ENCODE measurements around the gene KRT17. TPM values are rescaled to one million over a fixed set of nuclear protein-coding genes. Genes with fewer than 3 reads are reported as not detected.
"Not testable (repeated sequence)": the region's sequence is repeated elsewhere in the genome, so short reads cannot be mapped to it uniquely, and the experiment has no call there.

Gene KRT17
- total RNA-seq, 1 donor from 2014 or later = not detected

DNA sequence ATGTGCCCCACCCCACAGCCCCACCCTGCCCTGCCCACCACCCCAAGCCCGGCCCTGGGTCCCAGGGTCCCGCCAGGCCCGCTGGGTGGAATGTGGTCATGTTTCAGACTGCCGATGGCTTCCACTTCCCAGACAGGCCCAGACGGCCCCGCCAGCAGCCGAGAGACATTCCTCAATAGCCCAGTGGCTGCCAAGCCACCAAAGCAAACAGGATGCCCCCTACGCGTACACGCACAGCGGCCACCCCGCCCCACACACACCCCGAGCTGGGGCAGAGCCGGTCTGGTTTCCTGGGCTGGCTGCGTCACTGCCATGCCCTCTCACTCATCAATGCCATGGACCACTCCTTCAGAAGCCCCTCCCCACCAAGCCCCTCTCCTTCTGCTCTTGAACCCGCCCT lies 1.2 kb upstream of the KRT17 start:
- H3K27ac Mint-ChIP-seq (ENCODE audit: unreplicated experiment) = no peak overlapping the region
- H3K4me3 Mint-ChIP-seq (ENCODE audit: unreplicated experiment) = no peak overlapping the region
- H3K9me3 Mint-ChIP-seq (ENCODE audit: unreplicated experiment) = peaks cover 7% of the 10 kb centered on the region
- H3K4me1 Mint-ChIP-seq (ENCODE audit: low read depth, unreplicated experiment) = no peaks in the 10 kb centered on the region
- TF ChIP-seq, protein P1, sequence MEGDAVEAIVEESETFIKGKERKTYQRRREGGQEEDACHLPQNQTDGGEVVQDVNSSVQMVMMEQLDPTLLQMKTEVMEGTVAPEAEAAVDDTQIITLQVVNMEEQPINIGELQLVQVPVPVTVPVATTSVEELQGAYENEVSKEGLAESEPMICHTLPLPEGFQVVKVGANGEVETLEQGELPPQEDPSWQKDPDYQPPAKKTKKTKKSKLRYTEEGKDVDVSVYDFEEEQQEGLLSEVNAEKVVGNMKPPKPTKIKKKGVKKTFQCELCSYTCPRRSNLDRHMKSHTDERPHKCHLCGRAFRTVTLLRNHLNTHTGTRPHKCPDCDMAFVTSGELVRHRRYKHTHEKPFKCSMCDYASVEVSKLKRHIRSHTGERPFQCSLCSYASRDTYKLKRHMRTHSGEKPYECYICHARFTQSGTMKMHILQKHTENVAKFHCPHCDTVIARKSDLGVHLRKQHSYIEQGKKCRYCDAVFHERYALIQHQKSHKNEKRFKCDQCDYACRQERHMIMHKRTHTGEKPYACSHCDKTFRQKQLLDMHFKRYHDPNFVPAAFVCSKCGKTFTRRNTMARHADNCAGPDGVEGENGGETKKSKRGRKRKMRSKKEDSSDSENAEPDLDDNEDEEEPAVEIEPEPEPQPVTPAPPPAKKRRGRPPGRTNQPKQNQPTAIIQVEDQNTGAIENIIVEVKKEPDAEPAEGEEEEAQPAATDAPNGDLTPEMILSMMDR (IDR thresholded peaks at IDR 0.05; ENCODE audit: partially characterized antibody, unreplicated experiment) = no peak
- H3K27me3 Mint-ChIP-seq (ENCODE audit: unreplicated experiment) = peaks cover 9% of the 10 kb centered on the region
- no peaks in the 10 kb centered on the region for H3K36me3 Mint-ChIP-seq (ENCODE audit: unreplicated experiment)
- peak; percentile 15 for DNase-seq

DNA sequence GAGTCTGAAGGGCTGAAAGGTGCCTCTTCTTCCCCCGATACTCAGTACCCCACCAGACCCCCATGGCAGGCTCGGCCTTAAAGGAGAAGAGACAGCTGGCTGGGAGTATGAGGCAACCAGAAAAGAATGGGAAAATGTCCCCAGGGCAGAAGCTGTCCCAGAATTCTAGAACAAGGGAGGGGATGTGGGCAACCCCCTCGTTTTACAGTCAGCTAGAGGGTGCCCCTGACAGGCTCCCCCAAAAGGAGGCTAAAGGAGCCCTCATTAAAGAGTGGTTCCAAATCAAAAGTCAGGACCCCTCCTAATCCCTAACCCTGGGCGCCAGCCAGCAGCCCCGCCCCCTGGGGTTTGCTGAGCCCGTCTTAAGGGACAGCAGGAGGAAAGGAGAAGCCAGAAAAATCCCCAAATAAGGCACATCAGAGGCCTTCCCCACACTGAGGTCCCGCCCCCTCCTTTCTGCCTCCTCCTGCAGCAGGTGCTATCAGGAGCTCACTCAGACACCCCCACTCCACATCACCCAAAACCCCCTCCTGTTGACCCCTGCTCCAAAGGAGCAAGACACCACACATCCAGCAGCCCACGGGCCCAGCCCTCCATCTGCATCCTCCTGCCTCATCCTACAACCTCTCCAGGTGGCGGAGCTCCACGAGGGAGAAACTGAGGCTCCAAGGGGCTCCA lies 1.1 kb downstream of the KRT17 start:
- H3K27ac Mint-ChIP-seq (ENCODE audit: unreplicated experiment); H3K36me3 Mint-ChIP-seq (ENCODE audit: unreplicated experiment); H3K4me3 Mint-ChIP-seq (ENCODE audit: unreplicated experiment); H3K4me1 Mint-ChIP-seq (ENCODE audit: low read depth, unreplicated experiment); H3K27me3 Mint-ChIP-seq (ENCODE audit: unreplicated experiment); H3K9me3 Mint-ChIP-seq (ENCODE audit: unreplicated experiment): not testable (repeated sequence)
- DNase-seq = peak; percentile 18

DNA sequence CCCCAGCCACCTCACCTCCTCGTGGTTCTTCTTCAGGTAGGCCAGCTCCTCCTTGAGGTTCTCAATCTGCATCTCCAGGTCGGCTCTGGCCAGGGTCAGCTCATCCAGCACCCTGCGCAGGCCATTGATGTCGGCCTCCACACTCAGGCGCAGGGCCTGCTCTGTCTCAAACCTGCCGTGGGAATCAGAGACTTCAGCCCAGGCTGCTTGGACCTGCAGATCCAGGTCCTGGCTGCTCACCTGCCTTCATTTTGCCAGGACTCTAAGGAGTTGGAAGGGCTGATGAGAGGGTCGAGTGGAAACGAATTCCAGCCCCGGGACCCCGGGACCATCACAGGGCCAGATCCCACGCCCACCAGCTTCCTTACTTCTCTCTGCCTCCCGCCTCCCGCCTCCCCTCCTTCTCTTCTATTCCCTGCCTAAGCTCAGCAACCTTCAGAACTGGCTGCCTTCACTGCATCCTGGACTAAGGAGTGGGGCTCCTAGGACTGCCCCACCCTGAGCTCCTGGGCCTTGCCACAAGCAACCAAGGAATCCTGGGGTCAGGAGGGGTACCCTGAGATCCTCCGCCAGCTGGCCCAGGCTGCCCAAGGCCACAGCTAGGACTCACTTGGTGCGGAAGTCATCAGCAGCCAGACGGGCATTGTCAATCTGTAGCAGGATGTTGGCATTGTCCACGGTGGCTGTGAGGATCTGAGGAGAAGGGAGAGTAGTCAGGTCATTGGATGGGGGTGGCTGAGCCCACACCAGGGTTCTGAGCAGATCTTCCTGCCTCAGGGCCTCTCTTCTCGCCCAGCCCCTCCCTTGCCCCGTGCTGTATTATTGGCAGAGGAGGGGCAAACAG lies 1.8 kb downstream of the KRT17 start:
- H3K27me3 Mint-ChIP-seq (ENCODE audit: unreplicated experiment); H3K27ac Mint-ChIP-seq (ENCODE audit: unreplicated experiment); H3K9me3 Mint-ChIP-seq (ENCODE audit: unreplicated experiment); H3K36me3 Mint-ChIP-seq (ENCODE audit: unreplicated experiment); H3K4me3 Mint-ChIP-seq (ENCODE audit: unreplicated experiment); H3K4me1 Mint-ChIP-seq (ENCODE audit: low read depth, unreplicated experiment): not testable (repeated sequence)
- peak; percentile 12 for DNase-seq

DNA sequence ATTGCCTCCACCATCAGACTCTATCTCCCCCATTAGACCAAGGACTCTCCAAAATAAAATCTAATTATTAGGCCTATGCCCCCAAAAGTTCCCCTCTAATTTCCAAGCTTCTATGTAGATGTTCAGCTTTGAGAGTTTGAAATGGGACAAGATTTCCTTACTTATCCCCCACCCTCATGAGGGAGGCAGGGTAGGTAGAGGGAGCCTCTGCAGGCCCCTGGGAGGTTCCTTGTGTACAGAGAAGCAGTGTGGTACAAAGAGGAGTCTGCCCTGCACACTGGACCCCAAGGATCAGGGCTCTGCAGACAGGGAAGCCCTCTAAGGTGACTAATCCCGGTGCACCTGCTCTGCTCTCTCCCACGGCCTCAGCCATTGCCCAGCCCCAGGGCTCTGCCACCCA lies 2.5 kb downstream of the KRT17 start:
- no peak overlapping the region for H3K27ac Mint-ChIP-seq (ENCODE audit: unreplicated experiment)
- peaks cover 2% of the 10 kb centered on the region for H3K27me3 Mint-ChIP-seq (ENCODE audit: unreplicated experiment)
- H3K4me1 Mint-ChIP-seq (ENCODE audit: low read depth, unreplicated experiment) = no peaks in the 10 kb centered on the region
- H3K4me3 Mint-ChIP-seq (ENCODE audit: unreplicated experiment) = no peak overlapping the region
- TF ChIP-seq, protein P1 (IDR thresholded peaks at IDR 0.05; ENCODE audit: partially characterized antibody, unreplicated experiment) = no peak
- peaks cover 3% of the 10 kb centered on the region for H3K9me3 Mint-ChIP-seq (ENCODE audit: unreplicated experiment)
- H3K36me3 Mint-ChIP-seq (ENCODE audit: unreplicated experiment) = peaks cover 6% of the 10 kb centered on the region
- DNase-seq = peak; percentile 1

DNA sequence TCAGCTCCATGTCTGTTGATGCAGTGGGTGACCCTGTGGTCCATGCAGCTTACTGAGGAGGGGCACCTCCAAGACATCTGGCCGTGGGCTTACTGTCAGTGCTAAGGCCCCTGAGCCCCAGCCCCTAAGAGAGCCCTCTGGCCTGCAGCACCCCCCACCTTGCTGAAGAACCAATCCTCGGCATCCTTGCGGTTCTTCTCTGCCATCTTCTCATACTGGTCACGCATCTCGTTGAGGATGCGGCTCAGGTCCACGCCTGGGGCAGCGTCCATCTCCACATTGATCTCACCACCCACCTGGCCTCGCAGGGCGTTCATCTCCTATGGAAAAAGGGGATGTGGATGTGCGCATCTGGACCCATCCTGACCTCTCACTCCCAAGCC lies 2.9 kb downstream of the KRT17 start:
- H3K27me3 Mint-ChIP-seq (ENCODE audit: unreplicated experiment); H3K4me3 Mint-ChIP-seq (ENCODE audit: unreplicated experiment); H3K36me3 Mint-ChIP-seq (ENCODE audit: unreplicated experiment); H3K4me1 Mint-ChIP-seq (ENCODE audit: low read depth, unreplicated experiment); H3K9me3 Mint-ChIP-seq (ENCODE audit: unreplicated experiment); H3K27ac Mint-ChIP-seq (ENCODE audit: unreplicated experiment); DNase-seq: not testable (repeated sequence)

DNA sequence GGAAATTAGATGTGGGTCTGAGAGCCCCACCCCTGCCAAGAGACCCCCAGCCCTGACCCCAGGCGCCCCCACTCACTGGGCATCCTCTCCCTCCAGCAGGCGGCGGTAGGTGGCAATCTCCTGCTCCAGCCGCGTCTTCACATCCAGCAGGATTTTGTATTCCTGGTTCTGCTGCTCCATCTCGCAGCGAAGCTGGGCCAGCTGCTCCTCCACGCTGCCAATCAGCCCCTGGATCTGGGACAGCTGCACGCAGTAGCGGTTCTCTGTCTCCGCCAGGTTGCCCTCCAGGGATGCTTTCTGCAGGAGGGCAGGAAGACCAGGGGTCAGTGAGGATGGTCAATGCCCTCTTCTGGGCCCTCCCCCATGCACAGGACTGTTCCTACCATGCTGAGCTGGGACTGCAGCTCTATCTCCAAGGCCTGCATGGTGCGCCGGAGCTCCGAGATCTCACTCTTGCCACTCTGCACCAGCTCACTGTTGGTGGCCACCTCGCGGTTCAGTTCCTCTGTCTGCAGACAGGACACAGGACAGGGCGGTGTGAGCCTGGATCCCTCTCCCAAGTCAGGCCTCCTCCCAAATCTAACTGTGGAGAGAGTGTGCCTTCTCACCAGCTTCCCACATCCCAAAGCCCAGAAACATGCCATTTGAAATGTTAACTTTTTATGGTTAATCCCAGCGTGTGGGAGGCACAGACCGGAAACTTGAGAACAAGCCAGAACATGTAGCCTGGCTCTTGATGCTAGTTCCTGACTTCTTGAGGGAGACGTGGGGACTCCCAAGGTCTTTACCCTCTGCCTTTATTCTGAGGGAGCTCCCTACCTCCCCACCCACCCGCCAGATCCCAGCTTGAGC lies 3.6 kb downstream of the KRT17 start:
- DNase-seq = peak; percentile 15
- Mint-ChIP-seq H3K36me3 (ENCODE audit: unreplicated experiment) (peaks cover 6% of the 10 kb centered on the region), H3K4me1 (ENCODE audit: low read depth, unreplicated experiment) (no peaks in the 10 kb centered on the region), H3K27ac (ENCODE audit: unreplicated experiment) (no peak overlapping the region), H3K9me3 (ENCODE audit: unreplicated experiment) (peaks cover 3% of the 10 kb centered on the region), H3K4me3 (ENCODE audit: unreplicated experiment) (no peak overlapping the region), H3K27me3 (ENCODE audit: unreplicated experiment) (peaks cover 2% of the 10 kb centered on the region)
- TF ChIP-seq, protein P1 (IDR thresholded peaks at IDR 0.05; ENCODE audit: partially characterized antibody, unreplicated experiment) = no peak

DNA sequence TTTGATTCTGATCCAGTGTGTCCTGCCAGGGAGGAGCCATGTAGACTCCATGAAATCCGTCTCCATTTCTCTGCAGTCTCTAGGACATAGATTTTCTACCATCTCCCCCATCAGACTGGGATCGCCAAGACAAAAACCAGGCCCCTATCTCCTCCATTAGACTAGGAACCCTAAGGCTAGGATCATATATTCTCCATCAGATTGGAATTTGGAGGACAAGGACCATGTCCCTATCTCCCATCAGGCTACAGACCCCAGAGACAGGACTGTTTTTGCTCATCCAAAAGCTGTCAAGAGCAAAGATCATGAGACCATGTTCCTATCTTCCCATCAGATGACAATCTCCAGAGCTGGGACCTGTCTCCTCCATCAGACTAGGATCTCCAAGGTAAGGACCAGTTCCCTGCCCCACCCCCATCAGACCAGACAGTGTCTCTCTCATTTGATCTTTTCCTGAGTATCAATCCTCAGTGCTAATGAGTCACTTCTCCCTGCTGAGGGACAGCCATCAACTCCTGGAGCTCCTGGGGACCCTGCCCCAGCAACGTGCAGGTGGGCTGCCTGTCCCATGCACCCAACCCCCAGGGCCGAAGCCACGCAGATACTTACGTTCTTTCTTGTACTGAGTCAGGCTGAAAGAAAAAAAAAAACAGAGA lies 4.3 kb downstream of the KRT17 start:
- H3K36me3 Mint-ChIP-seq (ENCODE audit: unreplicated experiment); H3K27me3 Mint-ChIP-seq (ENCODE audit: unreplicated experiment); H3K4me1 Mint-ChIP-seq (ENCODE audit: low read depth, unreplicated experiment); H3K9me3 Mint-ChIP-seq (ENCODE audit: unreplicated experiment); H3K27ac Mint-ChIP-seq (ENCODE audit: unreplicated experiment): not testable (repeated sequence)
- peak overlapping the region; percentile 5 for H3K4me3 Mint-ChIP-seq (ENCODE audit: unreplicated experiment)
- peak; percentile 8 for DNase-seq

All from glutamatergic neuron (in vitro differentiated cells).